GM21515 (cell line): ENCODE measurements around the gene SH3PXD2B.

Experiments
- ATAC-seq: cut with Tn5 transposase; IDR thresholded peaks from one replicate; pipeline ENCODE4 v1.9.1; 2021; ENCODE audit not compliant: unreplicated experiment

Gene SH3PXD2B

GRCh38 chr5:172437445-172438318, 16.6 kb downstream of the SH3PXD2B start:
- ATAC-seq, result no peak

- ATAC-seq, result no peak
Measured at GRCh38 chr5:172436879-172437369, 17.4 kb downstream of the SH3PXD2B start.

- no peak for ATAC-seq
Measured at GRCh38 chr5:172436078-172436878, 18.0 kb downstream of the SH3PXD2B start.

GRCh38 chr5:172435362-172436077, 18.8 kb downstream of the SH3PXD2B start:
- no peak for ATAC-seq

GRCh38 chr5:172434251-172434650, 20.1 kb downstream of the SH3PXD2B start:
- ATAC-seq, result no peak

DNA sequence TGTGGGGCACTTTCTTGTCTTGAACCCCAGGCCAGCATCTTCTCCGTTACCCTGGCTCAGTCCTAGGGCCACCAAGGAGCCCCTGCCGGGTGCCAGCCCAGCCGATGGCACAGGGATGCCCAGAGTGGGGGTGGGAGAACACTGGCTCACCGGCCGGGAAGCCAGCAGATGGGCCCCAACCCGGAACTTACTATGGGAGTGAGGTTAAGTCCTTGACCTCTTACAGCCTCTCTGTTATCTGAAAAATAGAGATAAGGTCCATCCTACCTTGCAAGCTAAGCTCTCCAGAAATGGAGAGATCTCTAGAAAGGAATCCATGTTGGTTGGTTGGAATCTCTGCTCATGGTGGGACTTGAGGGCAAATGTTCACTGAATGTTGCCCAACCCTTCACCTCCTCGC, 20.8 kb downstream of the SH3PXD2B start:
- ATAC-seq, result no peak

- no peak for ATAC-seq
Measured at GRCh38 chr5:172433071-172433470, 21.3 kb downstream of the SH3PXD2B start.

- ATAC-seq, result no peak
Measured at GRCh38 chr5:172430354-172430753, 24.0 kb downstream of the SH3PXD2B start.

DNA sequence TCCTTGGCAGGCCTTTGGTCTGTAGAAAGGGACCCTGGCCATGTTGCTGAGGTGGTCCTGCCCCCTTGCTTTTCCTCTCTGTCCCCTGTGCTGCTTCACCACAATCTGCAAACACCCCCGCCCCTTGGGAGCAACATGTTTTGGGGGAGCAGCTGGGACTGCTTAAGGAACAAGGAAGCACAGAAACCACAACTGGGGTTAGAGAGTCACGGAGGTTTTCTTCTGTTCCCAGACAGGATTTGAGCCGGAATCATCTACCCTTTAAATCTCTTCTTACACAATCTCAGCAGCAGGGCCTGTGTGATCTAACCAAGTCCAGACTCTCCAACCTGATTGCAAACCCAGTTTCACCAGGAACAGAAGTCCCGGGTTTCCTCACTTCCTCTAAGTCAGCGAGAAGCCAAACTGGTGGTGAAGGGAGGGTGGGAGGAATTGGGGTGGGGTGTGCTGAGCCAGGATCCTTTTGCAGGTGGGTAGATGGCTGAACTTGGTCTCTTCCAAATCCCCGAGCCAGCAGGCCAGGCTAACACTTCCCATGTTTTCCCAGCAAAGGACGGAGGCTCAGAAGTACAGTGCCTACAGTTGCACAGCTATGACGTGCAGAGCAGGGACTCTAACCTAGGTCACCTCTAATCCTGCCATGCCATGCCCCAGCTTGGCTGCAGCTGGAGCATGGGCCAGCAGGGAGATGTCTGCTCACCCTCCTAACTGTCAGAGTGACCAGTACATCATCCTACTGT, 25.0 kb downstream of the SH3PXD2B start:
- no peak for ATAC-seq

DNA sequence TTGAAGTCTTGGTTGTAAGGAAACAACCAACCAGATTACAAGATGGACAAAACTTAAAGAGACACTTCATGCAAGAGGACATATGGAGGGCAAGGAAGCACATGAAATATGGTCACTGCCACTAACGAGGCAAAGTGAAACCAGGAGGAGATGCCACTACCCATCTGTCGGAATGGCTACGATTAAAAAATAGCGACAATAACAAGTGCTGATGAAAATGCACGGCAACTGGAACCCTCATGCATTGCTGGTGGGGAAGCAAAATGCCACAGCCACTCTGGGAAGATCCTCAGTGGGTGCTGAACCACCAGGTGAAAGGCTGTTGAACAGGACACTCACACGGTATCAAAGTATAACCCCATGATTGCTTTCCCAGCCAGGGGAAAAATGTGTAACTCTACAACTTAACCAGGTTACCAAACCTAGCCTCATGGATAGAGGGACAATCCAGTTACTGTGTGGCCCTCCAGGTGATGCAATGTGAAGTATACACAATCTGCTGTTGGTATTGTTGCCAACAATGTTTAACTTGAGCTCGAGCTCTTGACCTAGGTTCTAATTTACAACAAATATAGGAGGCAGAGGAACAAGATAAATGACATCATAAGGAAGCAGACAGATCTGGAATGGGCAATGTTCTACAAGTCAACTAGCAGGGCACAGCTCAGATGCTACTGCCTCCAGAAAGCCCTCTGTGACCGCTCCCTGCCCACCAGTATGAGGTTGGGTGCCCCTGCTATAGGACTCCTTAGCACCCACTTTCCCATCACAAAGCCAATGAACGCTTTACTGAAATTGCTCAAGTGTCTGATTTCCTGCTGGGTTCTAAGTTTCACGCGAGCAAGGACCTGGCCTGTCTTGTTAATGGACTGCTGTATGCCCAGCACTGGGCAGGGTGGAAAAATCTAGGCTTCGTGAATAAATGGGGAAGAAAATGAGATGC, 25.8 kb downstream of the SH3PXD2B start:
- ATAC-seq, result no peak

DNA sequence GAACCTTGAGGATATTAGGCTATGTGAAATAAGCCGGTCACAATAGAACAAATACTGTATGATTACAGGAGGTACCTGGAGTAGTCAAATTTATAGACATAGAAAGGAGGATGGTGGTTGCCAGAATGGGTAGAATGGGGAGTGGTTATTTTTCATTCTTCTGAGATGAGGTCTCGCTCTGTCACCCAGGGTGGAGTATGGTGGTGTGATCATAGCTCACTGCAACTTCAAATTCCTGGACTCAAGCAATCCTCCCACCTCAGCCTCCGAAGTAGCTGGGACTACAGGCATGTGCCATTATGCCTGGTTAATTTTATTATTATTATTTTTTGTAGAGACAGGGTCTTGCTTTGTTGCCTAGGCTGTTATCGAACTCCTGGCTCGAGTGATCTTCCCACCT, 27.1 kb downstream of the SH3PXD2B start:
- ATAC-seq, result no peak

- ATAC-seq, result no peak
Measured at GRCh38 chr5:172426086-172426485, 28.2 kb downstream of the SH3PXD2B start.

DNA sequence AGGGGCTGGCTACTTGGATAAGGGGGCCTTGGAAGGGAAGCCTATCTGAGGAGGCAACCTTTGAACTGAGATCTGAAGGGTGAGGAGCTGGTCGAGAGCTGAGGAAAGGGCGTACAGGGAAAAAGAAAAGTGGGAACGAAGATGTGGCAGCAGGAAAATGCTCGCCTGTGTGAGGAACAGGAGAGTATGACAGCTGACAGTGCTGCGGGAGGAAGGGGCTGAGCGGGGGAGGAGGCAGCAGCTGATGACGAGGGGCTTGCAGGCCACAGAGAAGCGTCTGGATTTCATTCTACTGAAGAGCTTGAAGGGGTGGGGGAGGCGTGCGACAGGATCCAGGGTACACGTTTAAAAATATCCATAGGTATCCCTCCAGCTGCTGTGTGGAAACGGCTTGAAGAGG, 28.9 kb downstream of the SH3PXD2B start:
- no peak for ATAC-seq

- no peak for ATAC-seq
Measured at GRCh38 chr5:172424808-172425207, 29.5 kb downstream of the SH3PXD2B start.

DNA sequence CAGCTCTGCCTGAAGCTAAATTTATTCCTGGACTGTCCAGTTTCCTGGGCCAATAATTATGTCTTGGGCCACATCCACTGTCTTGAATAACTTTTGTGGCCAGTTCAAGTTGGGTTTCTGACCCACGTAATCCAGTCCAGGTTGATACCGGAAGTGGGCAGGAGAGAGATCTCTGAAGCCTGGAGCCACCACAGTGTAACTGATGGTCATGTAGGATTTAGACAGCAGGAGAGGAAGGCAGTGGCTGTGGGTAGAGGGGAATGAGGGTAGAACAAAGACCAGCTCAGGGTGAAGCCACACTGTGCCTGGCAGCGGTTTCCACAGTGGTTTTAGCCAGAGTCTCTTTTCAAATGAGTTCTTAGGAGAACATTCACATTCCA, 30.2 kb downstream of the SH3PXD2B start:
- ATAC-seq, result no peak

GRCh38 chr5:172423379-172424110, 30.8 kb downstream of the SH3PXD2B start:
- no peak for ATAC-seq

DNA sequence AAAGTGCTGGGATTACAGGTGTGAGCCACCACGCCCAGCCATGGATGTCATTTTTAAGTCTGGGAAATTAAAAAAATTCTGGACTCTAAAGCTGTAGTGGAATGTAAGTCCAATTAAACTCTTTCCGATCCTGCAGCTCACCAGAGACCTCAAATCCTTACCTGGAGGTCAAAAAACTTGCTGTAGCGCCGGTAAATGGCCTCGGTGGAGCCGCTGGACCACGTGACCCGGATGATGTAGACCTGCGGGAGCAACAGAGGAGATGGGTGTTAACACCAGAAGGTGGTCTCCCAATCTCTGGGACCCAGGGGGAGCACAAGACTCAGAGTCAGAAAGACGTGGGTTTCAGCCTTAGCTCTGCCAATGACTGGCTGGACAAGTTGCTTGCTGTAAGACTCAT, 32.1 kb downstream of the SH3PXD2B start:
- ATAC-seq, result no peak

- ATAC-seq, result no peak
Measured at GRCh38 chr5:172421020-172421419, 33.3 kb downstream of the SH3PXD2B start.
